ENCODE results near the gene NEK10.

GRCh38 chr3:27193056-27193455 lies 176.1 kb downstream of the NEK10 start:
- TF ChIP-seq POLR2AphosphoS5 (IDR thresholded peaks at IDR 0.05) (no peak), CTCF (IDR thresholded peaks at IDR 0.05) (no peak)
